ENCODE measurements around the gene MTFR1L. TPM values are rescaled to one million over a fixed set of nuclear protein-coding genes. Genes with fewer than 3 reads are reported as not detected.

MTFR1L gene
- total RNA-seq, 1 experiment from 2014 or later: 26.2 TPM

DNA sequence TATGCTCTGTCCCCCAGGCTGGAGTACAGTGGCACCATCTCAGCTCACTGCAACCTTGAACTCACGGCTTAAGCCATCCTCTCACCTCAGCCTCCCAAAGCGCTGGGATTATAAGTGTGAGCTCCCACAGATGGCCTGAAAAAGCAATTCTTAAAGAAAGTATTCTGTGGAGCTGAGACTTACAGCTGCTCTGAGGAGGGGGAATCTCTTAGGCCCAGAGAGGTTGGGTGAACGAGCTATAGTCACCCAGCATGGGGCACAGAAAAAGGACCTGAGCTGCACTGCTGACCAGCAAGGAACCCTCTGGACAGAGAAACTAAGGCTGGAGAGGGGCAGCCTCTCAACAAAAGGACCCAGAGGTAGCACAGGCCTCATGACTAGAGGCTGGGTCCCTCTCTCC is 54.5 kb downstream of the MTFR1L start:
- ChIA-PET CTCF (interaction anchor here (1.5 to 3.4 kb wide), 4 partner anchors 16 to 123 kb away, joined by 6 to 25 read pairs (median 11); partner anchors contain the start of gene PAFAH2), POLR2A (interaction anchor here (1.2 to 1.5 kb wide), 2 partner anchors 22 to 54 kb away, joined by 3 to 10 read pairs; partner anchors contain the start of gene MTFR1L)
- TF ChIP-seq, protein P1, sequence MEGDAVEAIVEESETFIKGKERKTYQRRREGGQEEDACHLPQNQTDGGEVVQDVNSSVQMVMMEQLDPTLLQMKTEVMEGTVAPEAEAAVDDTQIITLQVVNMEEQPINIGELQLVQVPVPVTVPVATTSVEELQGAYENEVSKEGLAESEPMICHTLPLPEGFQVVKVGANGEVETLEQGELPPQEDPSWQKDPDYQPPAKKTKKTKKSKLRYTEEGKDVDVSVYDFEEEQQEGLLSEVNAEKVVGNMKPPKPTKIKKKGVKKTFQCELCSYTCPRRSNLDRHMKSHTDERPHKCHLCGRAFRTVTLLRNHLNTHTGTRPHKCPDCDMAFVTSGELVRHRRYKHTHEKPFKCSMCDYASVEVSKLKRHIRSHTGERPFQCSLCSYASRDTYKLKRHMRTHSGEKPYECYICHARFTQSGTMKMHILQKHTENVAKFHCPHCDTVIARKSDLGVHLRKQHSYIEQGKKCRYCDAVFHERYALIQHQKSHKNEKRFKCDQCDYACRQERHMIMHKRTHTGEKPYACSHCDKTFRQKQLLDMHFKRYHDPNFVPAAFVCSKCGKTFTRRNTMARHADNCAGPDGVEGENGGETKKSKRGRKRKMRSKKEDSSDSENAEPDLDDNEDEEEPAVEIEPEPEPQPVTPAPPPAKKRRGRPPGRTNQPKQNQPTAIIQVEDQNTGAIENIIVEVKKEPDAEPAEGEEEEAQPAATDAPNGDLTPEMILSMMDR (IDR thresholded peaks at IDR 0.05; ENCODE audit: insufficient read depth in 1 of 2, low read depth in 1 of 2, low read length in 1 of 2, severe bottlenecking in 1 of 2, unreplicated experiment in 1 of 2): no peak
- Mint-ChIP-seq H3K4me1 (ENCODE audit: low read depth, unreplicated experiment) (peaks cover 8% of the 10 kb centered on the region), H3K36me3 (ENCODE audit: insufficient read depth, unreplicated experiment) (no peaks in the 10 kb centered on the region), H3K27me3 (ENCODE audit: insufficient read depth, unreplicated experiment) (no peaks in the 10 kb centered on the region), H3K9me3 (ENCODE audit: unreplicated experiment) (no peaks in the 10 kb centered on the region), H3K4me3 (ENCODE audit: unreplicated experiment) (peak overlapping the region; percentile 99), H3K27ac (ENCODE audit: unreplicated experiment) (no peak overlapping the region)
- H3K4me1 ChIP-seq: peaks cover 22% of the 10 kb centered on the region
- no TSS peak for BruUV-seq (replicated peaks)
- H3K4me3 ChIP-seq (ENCODE audit: low read depth, low read length): peak overlapping the region; percentile 40
- no peaks in the 10 kb centered on the region for H3K9me3 ChIP-seq
- H3K36me3 ChIP-seq (ENCODE audit: control insufficient read depth, insufficient read depth, low read length): no peaks in the 10 kb centered on the region
- intact Hi-C loops (cut with micrococcal nuclease; ENCODE audit: unreplicated experiment): loop anchor here (2.0 kb wide), 2 partner anchors 15 to 17 kb away; partner anchors contain the start of gene AUNIP
- no peaks in the 10 kb centered on the region for H3K27me3 ChIP-seq (replicated peaks; ENCODE audit: control insufficient read depth, insufficient read depth, low read length)
- no peak for DNase-seq

GRCh38 chr1:25874635-25875153 is 54.9 kb downstream of the MTFR1L start:
- H3K4me3 Mint-ChIP-seq (ENCODE audit: unreplicated experiment): peak overlapping the region; percentile 99
- H3K27ac Mint-ChIP-seq (ENCODE audit: unreplicated experiment): peak overlapping the region; percentile 93
- CTCF ChIA-PET: interaction anchor here (0.6 to 3.4 kb wide), 9 partner anchors 13 to 543 kb away, joined by 3 to 25 read pairs (median 6); partner anchors contain the start of genes CEP85, MTFR1L and PAFAH2
- TF ChIP-seq, protein P1 (IDR thresholded peaks at IDR 0.05; ENCODE audit: insufficient read depth in 1 of 2, low read depth in 1 of 2, low read length in 1 of 2, severe bottlenecking in 1 of 2, unreplicated experiment in 1 of 2): no peak
- H3K27me3 Mint-ChIP-seq (ENCODE audit: insufficient read depth, unreplicated experiment): no peaks in the 10 kb centered on the region
- DNase-seq: peak in 1 of 2 experiments; percentile 16
- Histone ChIP-seq H3K4me3 (ENCODE audit: low read depth, low read length) (peak overlapping the region; percentile 40), H3K9me3 (no peaks in the 10 kb centered on the region), H3K4me1 (peaks cover 27% of the 10 kb centered on the region), H3K27me3 (replicated peaks; ENCODE audit: control insufficient read depth, insufficient read depth, low read length) (no peaks in the 10 kb centered on the region), H3K36me3 (ENCODE audit: control insufficient read depth, insufficient read depth, low read length) (no peaks in the 10 kb centered on the region)
- intact Hi-C loops (cut with micrococcal nuclease; ENCODE audit: unreplicated experiment): loop anchor here (2.0 kb wide), 2 partner anchors 16 kb away; partner anchors contain the start of gene AUNIP
- POLR2A ChIA-PET: interaction anchor here (1.2 to 1.7 kb wide), 6 partner anchors 16 to 123 kb away, joined by 3 to 14 read pairs (median 8); partner anchors contain the start of genes MTFR1L and PAFAH2
- H3K4me1 Mint-ChIP-seq (ENCODE audit: low read depth, unreplicated experiment): peaks cover 11% of the 10 kb centered on the region
- no peaks in the 10 kb centered on the region for H3K36me3 Mint-ChIP-seq (ENCODE audit: insufficient read depth, unreplicated experiment)
- H3K9me3 Mint-ChIP-seq (ENCODE audit: unreplicated experiment): no peaks in the 10 kb centered on the region
- no TSS peak for BruUV-seq (replicated peaks)

DNA sequence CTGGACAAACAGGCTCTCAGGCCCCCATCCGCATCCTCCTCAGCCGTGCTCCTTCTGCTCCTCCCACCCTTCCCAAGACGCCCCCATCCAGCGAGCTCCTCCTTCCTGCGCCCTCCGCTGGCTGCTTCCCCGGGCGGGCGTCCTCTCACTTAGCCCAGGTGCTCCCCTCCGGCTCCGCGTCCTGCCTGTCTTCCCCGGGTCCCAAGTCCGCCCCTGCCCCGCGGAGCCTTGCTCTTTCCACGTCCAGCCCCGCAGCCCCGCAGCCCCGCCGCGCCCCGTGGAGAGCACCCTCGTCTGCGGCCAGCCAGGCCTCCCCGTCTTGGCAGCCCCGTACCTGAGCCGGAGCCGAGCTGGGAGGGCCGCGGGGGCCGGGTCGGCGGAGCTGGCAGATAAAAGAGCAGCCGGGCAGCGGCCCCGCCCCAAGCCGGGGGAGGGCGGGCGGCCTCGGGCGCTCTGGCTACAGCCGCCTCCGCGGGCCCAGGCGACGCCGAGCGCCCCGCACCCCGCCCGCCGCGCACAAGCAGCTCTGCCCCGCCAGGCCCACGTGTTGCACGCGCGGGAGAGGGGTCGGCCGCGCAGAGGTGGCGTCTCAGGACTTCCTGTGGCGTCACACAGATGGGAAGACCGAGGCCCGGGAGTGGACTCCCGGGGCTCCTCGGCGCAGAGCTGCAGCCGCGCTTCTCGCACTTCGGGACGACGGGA is 55.6 kb downstream of the MTFR1L start, which contains the start of gene PAQR7:
Gene PAQR7 (minus strand): TSS at position 555 of the 702 bp plus-strand sequence. CDS start 11,869 bp downstream, outside the sequence.
- Mint-ChIP-seq H3K27me3 (ENCODE audit: insufficient read depth, unreplicated experiment) (no peaks in the 10 kb centered on the region), H3K36me3 (ENCODE audit: insufficient read depth, unreplicated experiment) (no peaks in the 10 kb centered on the region)
- TF ChIP-seq, protein P1 (IDR thresholded peaks at IDR 0.05; ENCODE audit: insufficient read depth in 1 of 2, low read depth in 1 of 2, low read length in 1 of 2, severe bottlenecking in 1 of 2, unreplicated experiment in 1 of 2): peak in 1 of 2 experiments; percentile 24

More for the DNA sequence above, 55.6 kb downstream of the MTFR1L start, which contains the start of gene PAQR7:
- Mint-ChIP-seq H3K4me3 (ENCODE audit: unreplicated experiment) (peak within 1 kb of the TSS; percentile 99), H3K4me1 (ENCODE audit: low read depth, unreplicated experiment) (peaks cover 18% of the 10 kb centered on the region), H3K9me3 (ENCODE audit: unreplicated experiment) (no peaks in the 10 kb centered on the region), H3K27ac (ENCODE audit: unreplicated experiment) (peak within 1 kb of the TSS; percentile 93)
- no peaks in the 10 kb centered on the region for H3K9me3 ChIP-seq
- POLR2A ChIA-PET: interaction anchor here (0.6 to 1.7 kb wide), 7 partner anchors 15 to 337 kb away, joined by 3 to 14 read pairs (median 8); partner anchors contain the start of genes MTFR1L and PAFAH2
- no TSS peak for BruUV-seq (replicated peaks)
- no peaks in the 10 kb centered on the region for H3K27me3 ChIP-seq (replicated peaks; ENCODE audit: control insufficient read depth, insufficient read depth, low read length)
- peaks cover 33% of the 10 kb centered on the region for H3K4me1 ChIP-seq
- intact Hi-C loops (cut with micrococcal nuclease; ENCODE audit: unreplicated experiment): loop anchor here (2.0 kb wide), 2 partner anchors 15 to 17 kb away; partner anchors contain the start of gene AUNIP
- H3K4me3 ChIP-seq (ENCODE audit: low read depth, low read length): peak within 1 kb of the TSS; percentile 40
- H3K36me3 ChIP-seq (ENCODE audit: control insufficient read depth, insufficient read depth, low read length): no peaks in the 10 kb centered on the region
- DNase-seq: peak; percentile 85 to 88
- CTCF ChIA-PET: interaction anchor here (0.6 to 3.4 kb wide), 10 partner anchors 14 to 542 kb away, joined by 3 to 25 read pairs (median 6); partner anchors contain the start of genes CEP85, MTFR1L and PAFAH2

All from Caco-2 (cell line).